ENCODE results near the gene ARHGAP10. TPM values are rescaled to one million over a fixed set of nuclear protein-coding genes. Genes with fewer than 3 reads are reported as not detected.
"Not testable (repeated sequence)": the region's sequence is repeated elsewhere in the genome, so short reads cannot be mapped to it uniquely, and the experiment has no call there.

The ARHGAP10 gene
- total RNA-seq, 2 donors from 2014 or later, result 14.6 to 23.3 TPM

DNA sequence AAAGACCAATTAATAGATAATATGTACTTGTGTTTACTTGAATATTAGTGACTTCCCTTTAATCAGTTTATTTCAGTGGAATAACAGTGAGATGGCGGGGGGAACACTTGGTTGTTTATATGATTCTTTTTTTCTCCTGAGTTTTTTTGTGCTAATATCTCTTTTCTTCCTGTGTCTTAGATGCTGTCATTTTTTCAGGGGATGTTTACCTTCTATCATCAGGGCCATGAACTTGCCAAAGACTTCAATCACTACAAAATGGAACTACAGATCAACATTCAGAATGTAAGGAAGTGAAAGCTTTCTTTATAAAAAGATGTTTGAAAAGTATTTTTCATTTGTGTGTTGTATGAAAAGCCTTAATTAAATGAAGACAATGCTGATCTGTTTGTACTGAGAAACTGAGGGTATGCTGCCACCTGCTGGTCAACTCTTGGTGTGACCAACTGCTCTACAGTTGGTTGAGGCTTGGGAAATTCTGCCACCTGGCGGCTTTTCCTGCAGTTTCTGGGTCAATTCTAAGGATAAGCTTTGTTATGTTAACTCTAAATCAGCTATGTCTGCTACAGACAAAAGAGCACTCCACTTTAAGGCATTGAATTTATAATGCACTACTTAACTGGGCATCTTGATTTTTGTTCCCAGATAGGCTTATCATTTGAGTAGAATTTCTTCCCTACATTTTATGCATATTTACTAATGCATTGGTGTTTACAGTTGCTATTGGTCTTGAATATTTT, 134.8 kb downstream of the ARHGAP10 start:
- Mint-ChIP-seq H3K4me3 (no peak overlapping the region), H3K27me3 (no peaks in the 10 kb centered on the region), H3K36me3 (ENCODE audit: low read depth) (peaks cover 3% of the 10 kb centered on the region), H3K27ac (peak overlapping the region; percentile 59), H3K4me1 (peaks cover 4% of the 10 kb centered on the region)
- DNase-seq (peak; percentile 78 to 90 (median 79)), ATAC-seq (peak; percentile 98)
- H3K9me3 ChIP-seq (ENCODE audit: control insufficient read depth, low read length, poor library complexity, severe bottlenecking), result no peaks in the 10 kb centered on the region

DNA sequence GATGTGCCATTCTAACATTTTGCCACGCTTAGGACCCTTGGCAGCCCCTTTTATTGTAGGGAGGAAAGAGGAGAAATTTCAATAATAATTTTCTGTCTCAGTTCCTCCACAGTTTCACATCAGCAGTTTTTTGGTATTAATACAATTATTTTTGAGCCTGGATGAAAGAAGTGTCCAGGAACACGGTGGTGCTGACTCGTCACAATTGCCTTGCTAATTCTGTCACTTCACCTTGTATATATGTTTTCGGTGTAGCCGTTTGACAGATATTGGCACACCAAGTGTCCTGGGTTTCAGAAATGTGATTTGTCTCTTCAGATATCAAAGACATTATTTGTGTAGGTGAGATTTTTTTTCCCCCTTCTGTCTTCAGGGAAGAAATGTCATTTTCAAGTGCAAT, 142.2 kb downstream of the ARHGAP10 start:
- Mint-ChIP-seq H3K4me3 (no peak overlapping the region), H3K36me3 (ENCODE audit: low read depth) (peaks cover 3% of the 10 kb centered on the region), H3K27me3 (no peaks in the 10 kb centered on the region), H3K4me1 (peaks cover 4% of the 10 kb centered on the region), H3K27ac (no peak overlapping the region)
- no peaks in the 10 kb centered on the region for H3K9me3 ChIP-seq (ENCODE audit: control insufficient read depth, low read length, poor library complexity, severe bottlenecking)
- ATAC-seq (no peak), DNase-seq (no peak)

DNA sequence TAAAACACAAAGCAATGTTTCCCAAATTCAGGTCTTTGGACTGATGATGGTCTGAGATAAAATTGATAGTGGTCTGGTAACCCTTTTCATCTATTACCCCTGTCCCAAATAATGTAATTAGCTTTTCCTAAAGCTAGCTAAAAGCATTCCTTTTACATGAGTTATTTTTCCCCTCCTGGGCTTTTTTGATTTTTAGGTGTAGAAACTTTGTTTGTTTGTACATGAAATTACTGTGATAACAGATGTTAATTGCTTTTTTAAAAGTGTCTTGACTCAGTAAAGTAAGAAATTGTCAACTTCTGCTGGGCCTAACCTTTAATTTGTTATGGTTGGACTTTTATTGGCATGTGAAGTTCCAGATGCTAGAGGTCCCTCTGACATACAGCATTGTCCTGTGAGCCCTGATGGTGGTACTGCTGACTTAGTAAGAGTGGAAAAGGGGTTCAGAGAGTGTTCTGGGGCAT, 145.5 kb downstream of the ARHGAP10 start:
- Mint-ChIP-seq H3K4me3 (no peak overlapping the region), H3K36me3 (ENCODE audit: low read depth) (peaks cover 10% of the 10 kb centered on the region), H3K27ac (peak overlapping the region; percentile 43), H3K27me3 (no peaks in the 10 kb centered on the region), H3K4me1 (peaks cover 3% of the 10 kb centered on the region)
- ATAC-seq, result no peak
- DNase-seq, result no peak
- H3K9me3 ChIP-seq (ENCODE audit: control insufficient read depth, low read length, poor library complexity, severe bottlenecking), result no peaks in the 10 kb centered on the region

DNA sequence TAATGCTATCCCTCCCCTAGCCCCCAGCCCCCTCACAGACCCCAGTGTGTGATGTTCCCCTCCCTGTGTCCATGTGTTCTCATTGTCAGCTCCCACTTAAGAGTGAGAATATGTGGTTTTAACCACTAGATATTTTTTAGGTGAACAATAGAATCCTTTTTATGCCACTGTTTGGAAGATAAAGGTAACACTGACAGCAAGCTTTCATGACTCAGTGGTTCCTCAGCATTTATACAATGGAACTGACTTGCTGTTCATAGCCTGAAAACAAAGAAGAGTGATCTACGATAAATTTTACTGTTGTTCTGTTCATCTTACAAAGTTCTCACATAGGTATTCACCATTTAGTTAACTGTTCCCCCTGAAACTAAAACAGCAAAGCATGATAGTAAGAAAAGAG, 147.8 kb downstream of the ARHGAP10 start:
- H3K36me3 Mint-ChIP-seq (ENCODE audit: low read depth), result peaks cover 15% of the 10 kb centered on the region
- H3K9me3 ChIP-seq (ENCODE audit: control insufficient read depth, low read length, poor library complexity, severe bottlenecking), result no peaks in the 10 kb centered on the region
- DNase-seq (no peak), ATAC-seq (no peak)
- no peak overlapping the region for H3K27ac Mint-ChIP-seq
- H3K4me3 Mint-ChIP-seq, result no peak overlapping the region
- no peaks in the 10 kb centered on the region for H3K4me1 Mint-ChIP-seq
- no peaks in the 10 kb centered on the region for H3K27me3 Mint-ChIP-seq

DNA sequence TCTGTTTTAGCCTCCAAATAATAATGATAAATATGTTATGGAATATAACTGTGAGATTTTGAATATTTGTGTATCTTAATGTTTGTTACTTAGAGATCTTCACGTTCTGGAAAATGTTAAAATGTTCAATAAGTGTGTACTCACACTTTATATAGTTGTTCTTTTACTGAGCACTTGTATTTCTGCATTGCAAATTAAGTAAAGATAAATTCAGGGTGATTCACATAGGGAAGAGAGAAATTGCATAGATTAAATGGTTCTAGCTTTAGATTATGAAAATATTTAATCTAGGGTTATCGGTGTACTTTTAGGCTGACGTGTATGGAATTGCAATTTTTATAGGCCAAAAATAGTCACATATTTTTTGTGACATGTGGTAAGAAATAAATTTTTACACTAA, 148.6 kb downstream of the ARHGAP10 start:
- H3K27me3 Mint-ChIP-seq, result no peaks in the 10 kb centered on the region
- ATAC-seq (no peak), DNase-seq (no peak)
- H3K4me3 Mint-ChIP-seq, result no peak overlapping the region
- H3K27ac Mint-ChIP-seq, result peak overlapping the region; percentile 24
- H3K4me1 Mint-ChIP-seq, result no peaks in the 10 kb centered on the region
- H3K9me3 ChIP-seq (ENCODE audit: control insufficient read depth, low read length, poor library complexity, severe bottlenecking), result no peaks in the 10 kb centered on the region
- peaks cover 15% of the 10 kb centered on the region for H3K36me3 Mint-ChIP-seq (ENCODE audit: low read depth)

DNA sequence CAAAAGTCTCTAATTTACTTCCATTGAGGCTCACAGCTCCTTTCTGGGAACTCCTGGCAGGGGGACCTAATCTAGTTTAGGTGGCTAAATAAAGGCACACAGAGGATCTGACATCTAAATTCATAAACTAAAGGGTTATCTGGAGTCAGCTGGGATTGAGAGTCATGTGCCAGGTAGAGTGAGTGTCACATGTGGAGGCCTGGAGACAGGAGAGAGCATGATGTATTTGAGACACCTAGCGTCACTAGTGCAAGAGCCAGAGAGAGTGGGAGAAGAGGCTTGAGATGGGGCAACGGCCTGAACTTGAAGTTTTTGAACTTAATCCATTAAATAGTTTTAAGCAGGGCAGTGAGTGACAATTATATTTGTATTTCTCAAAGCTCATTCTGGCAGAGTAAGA, 152.6 kb downstream of the ARHGAP10 start:
- DNase-seq, result no peak
- H3K4me3 Mint-ChIP-seq, result no peak overlapping the region
- no peak for ATAC-seq
- no peak overlapping the region for H3K27ac Mint-ChIP-seq
- no peaks in the 10 kb centered on the region for H3K4me1 Mint-ChIP-seq
- H3K9me3 ChIP-seq (ENCODE audit: control insufficient read depth, low read length, poor library complexity, severe bottlenecking), result no peaks in the 10 kb centered on the region
- H3K27me3 Mint-ChIP-seq, result no peaks in the 10 kb centered on the region
- peaks cover 24% of the 10 kb centered on the region for H3K36me3 Mint-ChIP-seq (ENCODE audit: low read depth)

DNA sequence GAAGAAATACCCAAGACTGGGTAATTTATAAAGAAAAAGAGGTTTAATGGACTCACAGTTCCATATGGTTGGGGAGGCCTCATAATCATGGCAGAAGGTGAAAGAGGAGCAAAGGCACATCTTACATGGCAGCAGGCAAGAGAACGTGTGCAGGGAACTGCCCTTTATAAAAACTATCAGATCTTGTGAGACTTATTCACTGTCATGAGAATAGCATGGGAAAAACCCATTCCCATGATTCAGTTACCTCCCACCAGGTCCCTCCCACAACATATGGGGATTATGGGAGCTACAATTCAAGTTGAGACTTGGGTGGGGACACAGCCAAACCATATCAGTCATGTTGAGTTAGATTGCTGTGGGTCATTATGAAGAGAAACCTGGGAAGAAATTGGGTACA, 153.3 kb downstream of the ARHGAP10 start:
- not testable (repeated sequence) for H3K4me1 Mint-ChIP-seq; H3K4me3 Mint-ChIP-seq; DNase-seq; ATAC-seq; H3K27ac Mint-ChIP-seq; H3K9me3 ChIP-seq (ENCODE audit: control insufficient read depth, low read length, poor library complexity, severe bottlenecking); H3K27me3 Mint-ChIP-seq
- H3K36me3 Mint-ChIP-seq (ENCODE audit: low read depth), result peaks cover 22% of the 10 kb centered on the region

DNA sequence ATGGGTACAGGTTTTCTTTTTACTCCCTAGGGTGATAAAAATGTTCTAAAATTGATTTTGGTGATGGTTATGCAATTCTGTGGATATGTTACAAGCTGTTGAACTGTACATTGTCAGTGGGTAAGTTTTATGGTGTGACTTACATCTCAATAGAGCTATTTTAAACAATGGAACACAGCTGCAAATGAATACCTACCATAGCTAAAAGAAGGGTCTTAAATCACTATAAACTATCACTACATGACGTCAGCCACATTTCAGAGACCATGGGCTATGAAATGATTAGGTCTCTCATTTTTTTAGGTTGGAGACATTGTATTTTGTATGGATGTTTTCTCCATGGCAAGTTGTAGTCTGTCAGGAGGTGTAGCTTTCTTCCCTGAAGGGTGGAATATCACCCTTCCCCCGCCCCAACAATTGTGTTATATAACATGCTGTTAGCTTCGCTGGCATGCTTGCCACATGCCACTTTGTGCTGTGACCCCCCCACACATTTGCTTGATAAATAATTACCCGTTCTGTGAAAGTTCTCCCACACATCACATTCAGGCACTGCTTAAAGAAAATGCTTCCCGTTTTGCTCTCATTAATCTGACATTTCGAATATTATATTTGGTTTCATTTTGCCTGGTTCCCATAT, 159.7 kb downstream of the ARHGAP10 start:
- no peak for DNase-seq
- H3K36me3 Mint-ChIP-seq (ENCODE audit: low read depth), result peaks cover 8% of the 10 kb centered on the region
- ATAC-seq, result no peak

DNA sequence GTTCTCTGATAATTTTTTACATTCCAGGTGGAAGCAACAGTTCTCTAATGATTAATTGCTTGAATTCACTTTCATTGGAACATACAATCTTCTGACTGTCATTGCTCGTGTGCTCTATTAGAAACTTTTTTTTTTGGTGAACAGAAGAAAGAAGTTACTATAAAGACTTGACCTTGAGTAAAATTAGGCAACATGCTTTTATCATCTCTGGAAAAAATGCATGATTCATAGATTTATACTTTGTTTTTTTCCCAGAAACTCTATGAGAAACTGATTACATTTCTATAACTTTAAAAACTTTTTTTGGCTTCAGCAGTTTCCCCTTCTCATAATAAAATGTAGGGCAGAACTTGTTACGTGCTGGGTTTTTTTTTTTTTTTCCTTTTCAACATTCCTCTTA, 167.6 kb downstream of the ARHGAP10 start:
- Mint-ChIP-seq H3K27me3 (no peaks in the 10 kb centered on the region), H3K27ac (no peak overlapping the region), H3K36me3 (ENCODE audit: low read depth) (peaks cover 8% of the 10 kb centered on the region), H3K4me3 (no peak overlapping the region), H3K4me1 (peaks cover 2% of the 10 kb centered on the region)
- no peak for ATAC-seq
- no peaks in the 10 kb centered on the region for H3K9me3 ChIP-seq (ENCODE audit: control insufficient read depth, low read length, poor library complexity, severe bottlenecking)
- DNase-seq, result no peak

More for the DNA sequence above, 159.7 kb downstream of the ARHGAP10 start:
- Mint-ChIP-seq H3K27ac (no peak overlapping the region), H3K4me1 (peaks cover 2% of the 10 kb centered on the region), H3K27me3 (no peaks in the 10 kb centered on the region), H3K4me3 (no peak overlapping the region)
- H3K9me3 ChIP-seq (ENCODE audit: control insufficient read depth, low read length, poor library complexity, severe bottlenecking), result peaks cover 2% of the 10 kb centered on the region

DNA sequence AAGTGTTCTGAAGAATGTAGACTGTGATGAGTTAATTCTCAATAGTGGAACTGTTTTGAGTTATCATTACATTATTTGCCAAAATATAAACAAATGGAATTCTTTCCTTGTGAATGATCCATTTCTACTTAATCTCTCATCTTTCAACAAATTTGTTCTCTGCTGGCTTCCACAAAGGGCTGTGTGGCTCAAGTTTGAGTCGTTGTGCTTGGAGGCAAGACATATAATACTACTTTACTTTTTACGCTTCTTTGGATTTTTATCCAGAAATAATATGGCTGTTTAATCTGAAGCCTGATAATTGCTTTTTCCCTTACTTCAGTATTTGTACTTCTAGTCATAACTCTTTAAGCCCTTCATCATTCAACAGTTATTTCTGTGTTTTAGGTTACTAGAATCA, 169.5 kb downstream of the ARHGAP10 start:
- Mint-ChIP-seq H3K27me3 (no peaks in the 10 kb centered on the region), H3K4me1 (peaks cover 2% of the 10 kb centered on the region), H3K36me3 (ENCODE audit: low read depth) (peaks cover 8% of the 10 kb centered on the region), H3K4me3 (no peak overlapping the region), H3K27ac (no peak overlapping the region)
- no peaks in the 10 kb centered on the region for H3K9me3 ChIP-seq (ENCODE audit: control insufficient read depth, low read length, poor library complexity, severe bottlenecking)
- no peak for DNase-seq
- ATAC-seq, result no peak

DNA sequence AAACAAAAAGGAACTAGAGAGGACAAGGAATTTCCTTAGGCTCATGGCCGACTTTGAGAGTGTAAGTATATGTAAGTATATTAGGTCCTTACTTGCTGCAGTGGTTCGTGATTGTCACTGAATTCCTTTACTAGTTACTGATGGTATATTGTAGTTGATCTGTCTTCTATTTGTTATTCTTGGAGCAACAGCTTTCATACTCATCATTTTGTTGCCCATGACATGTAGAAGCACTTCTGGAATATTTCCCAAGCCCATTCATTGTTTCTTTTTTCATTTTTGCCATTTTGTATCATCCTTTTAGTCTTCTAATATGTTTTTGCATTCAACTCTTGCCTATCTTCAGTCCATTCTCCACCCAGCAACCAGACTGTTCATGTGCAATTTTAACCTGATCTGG, 170.0 kb downstream of the ARHGAP10 start:
- no peak overlapping the region for H3K4me3 Mint-ChIP-seq
- no peaks in the 10 kb centered on the region for H3K27me3 Mint-ChIP-seq
- DNase-seq, result no peak
- H3K9me3 ChIP-seq (ENCODE audit: control insufficient read depth, low read length, poor library complexity, severe bottlenecking), result no peaks in the 10 kb centered on the region
- no peak overlapping the region for H3K27ac Mint-ChIP-seq
- H3K4me1 Mint-ChIP-seq, result peaks cover 2% of the 10 kb centered on the region
- peaks cover 8% of the 10 kb centered on the region for H3K36me3 Mint-ChIP-seq (ENCODE audit: low read depth)
- ATAC-seq, result no peak

DNA sequence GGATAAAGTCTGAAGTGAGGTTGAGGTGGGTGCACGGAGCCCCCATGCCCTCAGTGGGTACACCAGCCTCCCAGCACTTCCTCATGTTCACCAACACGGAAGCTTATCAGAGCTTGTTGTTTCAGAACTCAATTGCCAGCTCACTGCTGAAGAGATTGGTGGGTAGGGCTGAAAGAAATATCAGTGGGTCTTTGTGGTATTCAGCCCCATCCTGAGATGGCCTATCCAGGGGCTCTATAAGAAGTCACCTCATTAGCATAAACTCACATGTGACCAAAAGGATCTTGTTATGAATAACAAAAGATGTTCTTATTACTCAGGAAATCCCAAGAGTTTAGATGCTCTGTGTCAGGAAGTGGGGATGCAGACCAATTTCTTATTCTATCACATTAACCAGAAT, 177.3 kb downstream of the ARHGAP10 start:
- Mint-ChIP-seq H3K27ac (no peak overlapping the region), H3K36me3 (ENCODE audit: low read depth) (peaks cover 6% of the 10 kb centered on the region), H3K27me3 (no peaks in the 10 kb centered on the region)

DNA sequence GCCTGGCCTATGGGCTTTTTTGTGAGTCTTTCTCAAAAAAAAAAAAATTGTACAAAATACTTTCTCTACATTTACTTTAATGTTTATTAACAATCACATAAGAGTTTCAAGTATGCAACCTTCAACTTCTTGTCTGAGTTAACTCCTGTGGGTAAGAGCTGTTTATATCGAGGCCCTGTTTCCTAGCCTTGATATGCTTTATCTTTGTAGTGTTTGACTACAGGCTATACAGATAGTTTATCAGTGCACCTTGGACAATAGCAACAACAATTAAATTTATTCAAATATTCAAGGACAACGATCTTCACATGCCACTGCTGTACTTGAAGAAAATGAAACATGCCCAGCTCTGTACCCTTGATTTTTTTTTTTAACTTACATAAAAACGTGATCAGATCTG, 178.4 kb downstream of the ARHGAP10 start:
- H3K36me3 Mint-ChIP-seq (ENCODE audit: low read depth), result peaks cover 6% of the 10 kb centered on the region

More for the DNA sequence above, 177.3 kb downstream of the ARHGAP10 start:
- H3K9me3 ChIP-seq (ENCODE audit: control insufficient read depth, low read length, poor library complexity, severe bottlenecking), result no peaks in the 10 kb centered on the region
- ATAC-seq (no peak), DNase-seq (no peak)
- peaks cover 3% of the 10 kb centered on the region for H3K4me1 Mint-ChIP-seq
- H3K4me3 Mint-ChIP-seq, result no peak overlapping the region

DNA sequence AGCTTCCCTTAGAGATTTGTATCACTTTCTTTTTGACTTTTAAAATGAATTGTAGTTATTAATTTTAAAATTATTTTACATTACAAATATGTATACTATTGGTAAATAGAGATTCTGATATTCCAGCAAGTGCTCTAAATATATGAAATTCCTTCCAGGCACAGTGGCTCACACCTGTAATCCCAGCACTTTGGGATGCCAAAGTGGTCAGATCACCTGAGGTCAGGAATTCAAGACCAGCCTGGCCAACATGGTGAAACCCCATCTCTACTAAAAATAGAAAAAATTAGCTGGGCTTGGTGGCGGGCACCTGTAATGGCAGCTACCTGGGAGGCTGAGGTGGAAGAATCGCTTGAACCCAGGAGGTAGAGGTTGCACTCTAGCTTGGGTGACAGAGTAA, 180.2 kb downstream of the ARHGAP10 start:
- H3K36me3 Mint-ChIP-seq (ENCODE audit: low read depth); H3K4me1 Mint-ChIP-seq; H3K9me3 ChIP-seq (ENCODE audit: control insufficient read depth, low read length, poor library complexity, severe bottlenecking); ATAC-seq; H3K27ac Mint-ChIP-seq; DNase-seq; H3K4me3 Mint-ChIP-seq; H3K27me3 Mint-ChIP-seq: not testable (repeated sequence)

More for the DNA sequence above, 178.4 kb downstream of the ARHGAP10 start:
- peak overlapping the region; percentile 19 for H3K27ac Mint-ChIP-seq
- no peaks in the 10 kb centered on the region for H3K9me3 ChIP-seq (ENCODE audit: control insufficient read depth, low read length, poor library complexity, severe bottlenecking)
- no peak overlapping the region for H3K4me3 Mint-ChIP-seq
- peaks cover 3% of the 10 kb centered on the region for H3K4me1 Mint-ChIP-seq
- no peak for DNase-seq
- H3K27me3 Mint-ChIP-seq, result no peaks in the 10 kb centered on the region
- no peak for ATAC-seq
